Measurements from ENCODE around the gene CAV2. TPM values are rescaled to one million over a fixed set of nuclear protein-coding genes. Genes with fewer than 3 reads are reported as not detected.
A peak's percentile ranks its signal among the peaks of the same experiment; 100 is the strongest.

Gene CAV2
- total RNA-seq, 2 experiments from 2014 or later, result not detected

DNA sequence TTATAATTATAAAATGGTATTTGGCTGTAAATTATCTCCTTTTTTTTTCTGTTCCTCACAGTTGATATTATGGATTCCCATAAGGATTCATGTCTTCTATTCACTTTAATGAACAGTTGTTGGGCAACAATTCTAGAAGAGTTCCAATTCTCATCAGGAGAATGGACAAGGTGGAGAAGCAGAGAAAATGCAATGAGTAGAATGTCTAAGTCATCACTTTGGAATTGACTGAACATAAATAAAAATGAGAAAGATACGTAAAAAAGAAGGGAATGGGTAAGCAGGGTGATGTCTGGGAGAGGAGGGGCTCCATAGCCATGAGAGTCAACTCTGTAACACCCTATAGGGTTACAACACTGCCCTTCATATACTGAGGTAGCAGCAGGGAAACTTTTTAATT, 1.8 kb upstream of the CAV2 start:
- H3K4me3 Mint-ChIP-seq, result no peak overlapping the region
- intact Hi-C loops (cut with DNase I, micrococcal nuclease), result no loop called here
- peaks cover 2% of the 10 kb centered on the region for H3K9me3 Mint-ChIP-seq (ENCODE audit: low read depth)
- no peak overlapping the region for H3K27ac Mint-ChIP-seq
- peaks cover 43% of the 10 kb centered on the region for H3K27me3 Mint-ChIP-seq
- POLR2A ChIA-PET, result no interaction called here
- DNase-seq (no peak), ATAC-seq (no peak)
- peaks cover 10% of the 10 kb centered on the region for H3K4me1 Mint-ChIP-seq
- H3K36me3 Mint-ChIP-seq (ENCODE audit: low read depth), result no peaks in the 10 kb centered on the region
- CTCF ChIA-PET, result no interaction called here

DNA sequence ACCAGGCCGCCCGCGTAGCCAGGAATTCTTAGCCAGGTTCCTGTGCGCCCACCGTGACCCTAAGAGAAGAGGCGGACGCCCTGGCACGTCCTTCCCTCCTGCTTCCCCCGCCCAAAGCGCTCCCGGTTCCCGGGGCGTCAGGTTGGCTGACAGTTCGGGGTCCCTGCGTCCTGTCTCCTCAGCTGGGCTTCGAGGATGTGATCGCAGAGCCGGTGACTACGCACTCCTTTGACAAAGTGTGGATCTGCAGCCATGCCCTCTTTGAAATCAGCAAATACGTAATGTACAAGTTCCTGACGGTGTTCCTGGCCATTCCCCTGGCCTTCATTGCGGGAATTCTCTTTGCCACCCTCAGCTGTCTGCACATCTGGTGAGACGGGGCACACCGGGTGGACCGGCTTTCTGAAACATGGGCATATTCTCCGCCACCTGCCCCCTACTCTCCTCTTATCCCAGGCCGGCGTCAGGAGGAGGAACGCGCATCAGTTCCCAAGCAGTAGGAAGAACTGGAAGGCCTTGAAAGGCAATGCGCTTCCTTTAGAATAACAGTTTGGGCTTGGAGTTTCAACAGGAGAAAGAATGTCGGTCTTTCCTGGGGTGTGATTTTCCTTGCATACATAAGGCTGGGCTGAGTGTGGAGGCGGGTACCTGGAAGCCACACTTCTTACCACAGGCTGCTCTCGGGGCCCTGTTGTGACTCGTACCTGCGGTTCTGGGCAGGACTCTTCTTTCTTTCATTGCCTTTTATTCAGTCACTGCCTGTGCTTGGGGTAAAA, 728 bp downstream of the CAV2 start:
- Mint-ChIP-seq H3K9me3 (ENCODE audit: low read depth) (peaks cover 2% of the 10 kb centered on the region), H3K27ac (no peak overlapping the region), H3K4me1 (peaks cover 10% of the 10 kb centered on the region), H3K36me3 (ENCODE audit: low read depth) (no peaks in the 10 kb centered on the region), H3K4me3 (peak overlapping the region; percentile 43), H3K27me3 (peaks cover 49% of the 10 kb centered on the region)
- ChIA-PET POLR2A (no interaction called here), CTCF (interaction anchor here (1.9 kb wide), 1 partner anchor 26 kb away, joined by 4 read pairs; no protein-coding TSS in a partner anchor)
- peak; percentile 96 for ATAC-seq
- intact Hi-C loops (cut with DNase I, micrococcal nuclease), result loop anchor here in 1 of 2 experiments (1.0 to 5.0 kb wide), 2 partner anchors 26 to 87 kb away; no protein-coding TSS in a partner anchor
- peak; percentile 77 for DNase-seq

DNA sequence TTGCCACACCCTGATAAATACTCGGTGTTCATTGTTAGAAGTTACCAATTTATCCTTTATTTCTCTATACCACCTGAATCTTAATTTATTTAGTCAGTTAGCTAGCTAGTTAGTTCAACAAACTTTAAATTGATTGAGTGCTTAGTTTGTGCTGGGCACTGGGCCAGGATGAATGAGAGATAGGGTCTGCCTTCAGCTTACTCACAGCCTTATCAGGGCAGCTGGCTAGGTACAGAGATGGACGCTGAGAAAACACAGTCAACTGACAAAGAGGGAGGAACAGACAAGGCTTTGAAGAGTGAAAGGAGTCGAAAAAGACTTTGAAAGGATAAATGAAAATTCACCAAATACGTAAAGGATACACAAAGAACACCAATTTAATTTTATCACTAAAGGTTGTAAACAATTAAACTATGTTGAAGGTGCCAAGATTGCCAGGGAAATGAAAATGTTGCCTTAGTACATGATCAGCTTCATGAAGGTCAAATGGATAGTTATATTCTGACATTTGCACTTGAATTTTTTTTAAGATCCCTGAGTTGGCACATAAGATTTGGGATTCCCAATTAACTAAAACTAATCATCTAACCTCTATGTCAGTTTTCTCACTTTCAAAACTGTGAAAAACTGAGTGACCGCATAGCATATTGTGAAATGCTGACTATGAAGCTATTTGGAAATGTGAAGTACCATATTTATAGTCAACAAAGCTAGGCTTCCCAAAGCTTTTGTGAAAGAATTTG, 2.1 kb downstream of the CAV2 start:
- intact Hi-C loops (cut with DNase I, micrococcal nuclease), result loop anchor here in 1 of 2 experiments (5.0 kb wide), 1 partner anchor 86 kb away; no protein-coding TSS in a partner anchor
- Mint-ChIP-seq H3K27me3 (peaks cover 53% of the 10 kb centered on the region), H3K4me3 (no peak overlapping the region), H3K27ac (no peak overlapping the region), H3K36me3 (ENCODE audit: low read depth) (no peaks in the 10 kb centered on the region), H3K4me1 (peaks cover 10% of the 10 kb centered on the region), H3K9me3 (ENCODE audit: low read depth) (peaks cover 2% of the 10 kb centered on the region)
- no peak for DNase-seq
- ChIA-PET POLR2A (no interaction called here), CTCF (interaction anchor here (1.3 to 1.9 kb wide), 2 partner anchors 25 to 87 kb away, joined by 4 read pairs; no protein-coding TSS in a partner anchor)
- ATAC-seq, result no peak

DNA sequence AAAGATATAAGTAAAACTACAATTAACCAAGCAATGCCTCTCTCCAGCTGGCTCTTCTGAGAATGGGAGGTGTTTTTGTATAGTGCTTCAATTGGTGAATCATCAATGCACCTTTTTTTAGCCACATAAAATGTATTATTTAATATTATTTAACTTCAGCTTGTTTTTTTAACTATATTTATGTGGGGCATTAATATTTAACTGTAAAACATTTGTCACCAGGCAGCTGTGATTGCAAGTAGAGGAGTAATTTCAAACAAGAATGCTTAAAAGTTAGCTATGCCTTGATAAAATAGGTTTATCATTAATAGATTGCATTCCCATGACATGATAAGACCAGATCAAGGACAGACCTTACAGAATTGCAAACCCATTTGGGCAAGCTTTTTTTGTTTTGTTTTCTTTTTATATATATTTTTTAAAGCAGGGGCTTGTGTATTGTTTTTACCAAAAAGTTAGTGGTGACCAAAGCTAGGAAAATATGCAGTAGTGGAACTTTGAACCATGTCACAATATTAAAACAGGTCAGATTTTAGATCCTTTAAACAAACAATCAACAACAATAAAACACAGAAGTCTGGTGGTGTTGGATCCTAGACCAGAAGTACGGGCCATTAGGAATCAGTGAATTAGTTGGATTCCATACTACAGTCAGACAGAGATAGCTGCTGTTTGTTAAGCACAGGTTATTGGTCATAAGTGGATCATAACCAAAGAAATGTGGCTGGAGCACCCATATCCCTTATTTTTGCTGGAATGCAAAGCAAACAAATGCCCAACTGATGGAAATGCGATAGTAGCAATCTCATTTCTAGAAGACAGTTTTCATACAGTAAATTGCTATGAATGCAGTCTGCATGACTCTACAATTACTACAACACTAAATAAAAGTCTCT, 2.9 kb downstream of the CAV2 start:
- H3K27me3 Mint-ChIP-seq, result peaks cover 47% of the 10 kb centered on the region
- ATAC-seq (no peak), DNase-seq (no peak)
- H3K4me3 Mint-ChIP-seq, result no peak overlapping the region
- H3K9me3 Mint-ChIP-seq (ENCODE audit: low read depth), result no peaks in the 10 kb centered on the region
- ChIA-PET CTCF (interaction anchor here (1.3 to 1.9 kb wide), 2 partner anchors 24 to 87 kb away, joined by 4 read pairs; no protein-coding TSS in a partner anchor), POLR2A (interaction anchor here (0.7 kb wide), 1 partner anchor 339 kb away, joined by 3 read pairs; no protein-coding TSS in a partner anchor)
- intact Hi-C loops (cut with DNase I, micrococcal nuclease), result loop anchor here in 1 of 2 experiments (5.0 kb wide), 1 partner anchor 85 kb away; no protein-coding TSS in a partner anchor
- H3K4me1 Mint-ChIP-seq, result peaks cover 10% of the 10 kb centered on the region
- H3K27ac Mint-ChIP-seq, result no peak overlapping the region
- no peaks in the 10 kb centered on the region for H3K36me3 Mint-ChIP-seq (ENCODE audit: low read depth)

DNA sequence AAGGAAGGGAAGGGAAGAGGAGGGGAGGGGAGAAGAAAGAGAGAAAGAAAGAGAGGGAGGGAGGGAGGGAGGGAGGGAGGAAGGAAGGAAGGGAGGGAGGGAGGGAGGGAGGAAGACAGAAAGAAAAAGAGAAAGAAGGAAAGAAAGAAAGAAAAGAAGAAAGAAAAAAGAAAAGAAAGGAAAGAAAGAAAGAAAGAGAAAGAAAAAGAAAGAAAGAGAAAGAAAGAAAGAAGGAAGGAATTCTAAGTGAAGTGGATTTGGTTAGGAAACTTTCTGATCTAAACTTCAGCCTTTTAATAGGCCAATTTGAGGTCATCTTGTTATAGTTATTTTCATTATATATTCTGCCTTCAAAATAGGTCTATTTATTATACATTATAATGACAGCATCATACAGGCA, 4.3 kb downstream of the CAV2 start:
- ChIA-PET POLR2A (no interaction called here), CTCF (no interaction called here)
- no peaks in the 10 kb centered on the region for H3K9me3 Mint-ChIP-seq (ENCODE audit: low read depth)

DNA sequence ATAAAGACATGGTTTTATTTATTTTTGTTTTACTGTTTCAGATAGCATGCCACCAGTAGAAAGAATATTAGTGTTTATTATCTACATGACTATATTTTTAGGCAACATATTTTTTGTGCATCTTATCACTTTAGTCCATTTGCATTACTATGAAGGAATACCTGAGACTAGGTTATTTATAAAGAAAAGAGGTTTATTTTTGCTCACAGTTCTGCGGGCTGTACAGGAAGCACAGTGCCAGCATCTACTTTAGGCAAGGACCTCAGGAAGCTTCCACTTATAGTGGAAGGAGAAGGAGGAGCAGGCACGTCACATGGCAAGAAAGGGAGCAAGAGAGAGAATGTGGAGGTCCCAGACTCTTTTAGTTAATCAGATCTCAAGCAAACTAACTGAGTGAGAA, 5.7 kb downstream of the CAV2 start:
- DNase-seq, result no peak
- POLR2A ChIA-PET, result no interaction called here
- Mint-ChIP-seq H3K27ac (no peak overlapping the region), H3K4me1 (peaks cover 7% of the 10 kb centered on the region), H3K36me3 (ENCODE audit: low read depth) (no peaks in the 10 kb centered on the region), H3K27me3 (peaks cover 37% of the 10 kb centered on the region), H3K9me3 (ENCODE audit: low read depth) (no peaks in the 10 kb centered on the region), H3K4me3 (no peak overlapping the region)
- no peak for ATAC-seq
- CTCF ChIA-PET, result no interaction called here
- intact Hi-C loops (cut with DNase I, micrococcal nuclease), result no loop called here

More for the DNA sequence above, 4.3 kb downstream of the CAV2 start:
- H3K27me3 Mint-ChIP-seq, result peaks cover 39% of the 10 kb centered on the region
- no peaks in the 10 kb centered on the region for H3K36me3 Mint-ChIP-seq (ENCODE audit: low read depth)
- H3K4me3 Mint-ChIP-seq, result no peak overlapping the region
- no peak overlapping the region for H3K27ac Mint-ChIP-seq
- no peak for DNase-seq
- no peak for ATAC-seq
- peaks cover 10% of the 10 kb centered on the region for H3K4me1 Mint-ChIP-seq
- intact Hi-C loops (cut with DNase I, micrococcal nuclease), result loop anchor here in 1 of 2 experiments (5.0 kb wide), 1 partner anchor 83 kb away; no protein-coding TSS in a partner anchor

DNA sequence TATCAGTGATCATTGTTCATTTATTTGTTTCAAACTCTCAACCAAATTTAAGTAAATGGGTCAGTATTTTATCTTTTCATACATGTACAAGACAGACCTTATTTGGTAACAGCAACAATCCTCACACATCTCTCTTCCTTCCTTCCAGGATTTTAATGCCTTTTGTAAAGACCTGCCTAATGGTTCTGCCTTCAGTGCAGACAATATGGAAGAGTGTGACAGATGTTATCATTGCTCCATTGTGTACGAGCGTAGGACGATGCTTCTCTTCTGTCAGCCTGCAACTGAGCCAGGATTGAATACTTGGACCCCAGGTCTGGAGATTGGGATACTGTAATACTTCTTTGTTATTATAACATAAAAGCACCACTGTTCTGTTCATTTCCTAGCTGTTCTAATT, 6.3 kb downstream of the CAV2 start:
- Mint-ChIP-seq H3K4me3 (no peak overlapping the region), H3K27me3 (peaks cover 32% of the 10 kb centered on the region), H3K4me1 (peaks cover 2% of the 10 kb centered on the region), H3K9me3 (ENCODE audit: low read depth) (no peaks in the 10 kb centered on the region), H3K36me3 (ENCODE audit: low read depth) (no peaks in the 10 kb centered on the region), H3K27ac (no peak overlapping the region)
- ChIA-PET POLR2A (no interaction called here), CTCF (no interaction called here)
- intact Hi-C loops (cut with DNase I, micrococcal nuclease), result no loop called here
- no peak for ATAC-seq
- no peak for DNase-seq

DNA sequence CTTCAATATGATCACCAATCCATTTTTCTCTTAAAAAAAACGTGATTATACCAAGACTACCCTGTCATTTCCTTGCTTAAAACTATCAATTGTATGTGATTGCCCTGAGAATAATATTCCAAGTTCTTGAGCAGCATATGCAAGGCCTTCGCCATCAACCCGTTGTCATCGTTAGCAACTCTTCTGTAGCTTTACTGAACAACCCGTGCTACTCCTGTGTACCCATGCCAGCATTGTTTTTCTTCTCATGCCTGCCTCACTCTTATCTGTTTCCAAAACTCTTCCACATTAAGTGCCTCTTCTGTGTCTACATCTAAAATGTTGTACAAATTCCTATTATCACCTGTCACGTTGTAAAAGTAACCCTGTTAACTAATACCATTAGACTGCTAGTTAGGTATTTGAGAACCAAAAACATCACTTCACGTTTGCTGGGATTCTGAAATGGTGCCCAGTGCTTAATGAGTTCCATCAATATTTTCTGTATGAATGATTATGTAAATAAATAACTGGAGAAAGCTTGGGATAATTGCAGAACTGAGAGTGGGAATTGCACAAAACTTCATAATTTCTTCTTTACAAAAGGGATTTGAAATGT, 10.5 kb downstream of the CAV2 start:
- ChIA-PET CTCF (interaction anchor here (0.6 to 0.7 kb wide), 2 partner anchors 16 to 67 kb away, joined by 3 read pairs; no protein-coding TSS in a partner anchor), POLR2A (no interaction called here)
- H3K27ac Mint-ChIP-seq, result no peak overlapping the region
- no peaks in the 10 kb centered on the region for H3K36me3 Mint-ChIP-seq (ENCODE audit: low read depth)
- no peak for DNase-seq
- no peak for ATAC-seq
- peaks cover 9% of the 10 kb centered on the region for H3K4me1 Mint-ChIP-seq
- intact Hi-C loops (cut with DNase I, micrococcal nuclease), result no loop called here
- peaks cover 30% of the 10 kb centered on the region for H3K27me3 Mint-ChIP-seq
- H3K9me3 Mint-ChIP-seq (ENCODE audit: low read depth), result no peaks in the 10 kb centered on the region
- no peak overlapping the region for H3K4me3 Mint-ChIP-seq

DNA sequence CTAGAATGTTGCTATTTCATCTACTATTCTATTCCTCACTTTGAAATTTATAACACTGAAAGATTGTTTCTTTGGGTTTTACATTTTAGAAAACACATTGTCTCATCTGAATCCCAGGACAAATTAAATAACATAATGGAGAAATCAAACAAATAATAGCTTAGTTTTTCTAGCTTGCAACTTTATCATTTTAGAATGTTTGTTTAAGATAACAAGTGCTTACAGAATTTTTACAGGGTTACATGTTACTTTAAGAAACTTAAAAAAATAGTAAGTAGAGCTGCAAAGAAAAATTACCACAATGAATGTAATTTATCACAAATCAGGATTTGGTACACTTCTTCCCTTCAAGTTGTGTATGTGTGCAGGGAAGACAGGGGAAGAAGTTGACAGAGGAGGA, 11.3 kb downstream of the CAV2 start:
- intact Hi-C loops (cut with DNase I, micrococcal nuclease), result no loop called here
- Mint-ChIP-seq H3K27ac (no peak overlapping the region), H3K9me3 (ENCODE audit: low read depth) (no peaks in the 10 kb centered on the region), H3K4me3 (no peak overlapping the region), H3K27me3 (peaks cover 33% of the 10 kb centered on the region), H3K4me1 (peaks cover 9% of the 10 kb centered on the region), H3K36me3 (ENCODE audit: low read depth) (no peaks in the 10 kb centered on the region)
- ChIA-PET POLR2A (no interaction called here), CTCF (interaction anchor here (0.7 kb wide), 2 partner anchors 66 to 264 kb away, joined by 3 read pairs; no protein-coding TSS in a partner anchor)
- DNase-seq (no peak), ATAC-seq (no peak)

DNA sequence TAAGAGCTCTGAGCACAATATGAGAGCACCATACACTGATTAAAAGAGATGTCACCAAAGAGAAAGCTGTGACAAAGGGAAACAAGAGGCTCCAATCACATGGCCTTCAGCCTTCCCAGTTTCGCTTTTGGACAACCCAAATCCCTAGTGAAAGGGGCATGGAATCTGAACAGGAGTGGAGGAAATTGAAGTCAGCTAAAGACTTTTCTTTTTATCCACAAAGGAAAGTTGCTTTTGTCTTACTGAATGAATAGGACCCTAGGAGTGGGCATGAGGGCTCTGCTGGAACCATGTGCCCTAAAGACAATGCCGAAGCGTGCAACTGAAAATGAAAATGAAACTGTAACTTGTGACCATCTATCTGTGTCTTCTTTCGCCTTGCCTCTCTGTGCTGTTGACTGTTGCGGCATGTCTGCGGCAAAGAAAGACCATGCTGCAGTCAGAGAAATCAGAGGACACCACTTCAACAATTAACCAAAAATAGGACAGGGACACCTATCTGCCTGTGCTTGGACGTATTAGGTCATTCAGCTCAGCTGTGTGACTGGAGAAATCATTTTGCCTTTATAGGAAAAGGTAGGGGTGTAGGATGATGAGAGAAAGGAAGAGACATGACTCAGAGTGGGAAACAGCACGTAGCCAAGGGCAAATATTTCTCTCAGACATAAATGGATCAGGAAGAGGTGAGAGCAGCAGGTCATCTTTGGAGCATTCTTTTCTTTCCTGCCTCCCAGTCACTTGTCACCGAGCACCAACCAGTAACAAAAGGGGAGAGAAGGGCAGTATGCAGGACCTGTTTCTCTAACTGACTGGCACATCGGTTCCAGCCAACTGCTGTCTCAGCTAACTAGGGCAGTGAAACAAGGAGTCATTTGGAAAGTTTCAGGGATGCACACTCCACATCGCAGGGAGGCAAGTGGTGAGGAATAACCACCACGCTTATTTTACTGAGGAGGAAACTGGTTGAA, 12.3 kb downstream of the CAV2 start:
- intact Hi-C loops (cut with DNase I, micrococcal nuclease), result no loop called here
- peaks cover 32% of the 10 kb centered on the region for H3K27me3 Mint-ChIP-seq
- ChIA-PET POLR2A (no interaction called here), CTCF (interaction anchor here (0.7 kb wide), 1 partner anchor 11 kb away, joined by 3 read pairs; no protein-coding TSS in a partner anchor)
- no peaks in the 10 kb centered on the region for H3K36me3 Mint-ChIP-seq (ENCODE audit: low read depth)
- peak; percentile 16 for DNase-seq
- H3K9me3 Mint-ChIP-seq (ENCODE audit: low read depth), result no peaks in the 10 kb centered on the region
- ATAC-seq, result peak; percentile 80
- peak overlapping the region; percentile 17 for H3K27ac Mint-ChIP-seq
- peak overlapping the region; percentile 45 for H3K4me3 Mint-ChIP-seq
- peaks cover 9% of the 10 kb centered on the region for H3K4me1 Mint-ChIP-seq

Measured in activated CD4-positive, alpha-beta T cell treated with anti-CD3 and anti-CD28 coated beads for 36 hours (primary cell).